AG09309 (cell line): ENCODE data around the gene RBFOX2.

Source experiments
- DNase-seq: peaks from one replicate; pipeline ENCODE4 v3.0.0-alpha.2; 2010; ENCODE audit warnings: low read depth
- H3K4me3 ChIP-seq: 2 replicates; pipeline ENCODE4 v1.5.1; 2011; ENCODE audit warnings: mild to moderate bottlenecking, low read depth, low read length, moderate library complexity; ENCODE audit not compliant: control insufficient read depth
- TF ChIP-seq, protein P1 (sequence below): IDR thresholded peaks from 2 replicates; pipeline ENCODE4 v1.5.1; 2011; ENCODE audit warnings: mild to moderate bottlenecking, low read depth, low read length, inconsistent platforms; ENCODE audit not compliant: insufficient read depth, control insufficient read depth; ENCODE audit errors: missing control alignments

The RBFOX2 gene

DNA sequence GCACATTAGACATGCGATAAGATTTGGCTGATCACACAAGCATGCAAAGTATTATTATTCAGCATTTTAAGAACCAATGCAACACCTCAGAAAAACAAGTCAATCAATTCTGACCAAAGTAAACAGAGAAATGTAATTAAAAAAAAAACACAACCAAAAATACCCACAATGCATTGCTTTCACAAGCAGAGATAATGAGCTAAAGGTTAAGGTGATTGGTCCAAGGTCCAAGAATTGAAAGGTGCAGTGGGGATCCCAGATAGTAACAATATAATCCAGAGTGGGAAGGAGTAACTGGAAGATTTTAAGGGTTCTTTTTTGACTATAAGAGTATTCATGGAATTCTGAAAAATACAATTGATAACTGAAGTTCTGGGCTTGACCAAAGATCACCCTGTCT is 271.9 kb downstream of the RBFOX2 start:
- DNase-seq: no peak
- TF ChIP-seq, protein P1, sequence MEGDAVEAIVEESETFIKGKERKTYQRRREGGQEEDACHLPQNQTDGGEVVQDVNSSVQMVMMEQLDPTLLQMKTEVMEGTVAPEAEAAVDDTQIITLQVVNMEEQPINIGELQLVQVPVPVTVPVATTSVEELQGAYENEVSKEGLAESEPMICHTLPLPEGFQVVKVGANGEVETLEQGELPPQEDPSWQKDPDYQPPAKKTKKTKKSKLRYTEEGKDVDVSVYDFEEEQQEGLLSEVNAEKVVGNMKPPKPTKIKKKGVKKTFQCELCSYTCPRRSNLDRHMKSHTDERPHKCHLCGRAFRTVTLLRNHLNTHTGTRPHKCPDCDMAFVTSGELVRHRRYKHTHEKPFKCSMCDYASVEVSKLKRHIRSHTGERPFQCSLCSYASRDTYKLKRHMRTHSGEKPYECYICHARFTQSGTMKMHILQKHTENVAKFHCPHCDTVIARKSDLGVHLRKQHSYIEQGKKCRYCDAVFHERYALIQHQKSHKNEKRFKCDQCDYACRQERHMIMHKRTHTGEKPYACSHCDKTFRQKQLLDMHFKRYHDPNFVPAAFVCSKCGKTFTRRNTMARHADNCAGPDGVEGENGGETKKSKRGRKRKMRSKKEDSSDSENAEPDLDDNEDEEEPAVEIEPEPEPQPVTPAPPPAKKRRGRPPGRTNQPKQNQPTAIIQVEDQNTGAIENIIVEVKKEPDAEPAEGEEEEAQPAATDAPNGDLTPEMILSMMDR: no peak
- no peak overlapping the region for H3K4me3 ChIP-seq

DNA sequence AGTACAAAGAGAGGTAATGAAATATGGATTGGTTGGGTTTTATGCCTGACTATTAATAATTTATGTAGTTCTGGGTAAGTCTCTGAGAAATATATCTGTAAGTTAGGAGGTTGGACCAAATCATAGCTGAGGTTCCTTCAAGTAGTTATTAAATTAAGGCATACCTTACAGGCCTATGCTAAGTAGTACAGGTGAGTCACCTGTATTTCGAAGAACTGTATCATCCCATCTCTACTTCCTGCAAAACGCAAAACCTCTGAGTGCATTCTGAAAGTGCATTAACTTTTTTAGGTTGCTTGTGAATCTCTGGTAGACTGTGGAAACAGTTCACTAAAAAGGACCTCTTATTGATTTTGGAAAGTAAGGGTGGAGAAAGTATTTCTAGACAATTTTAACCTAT is 273.9 kb downstream of the RBFOX2 start:
- H3K4me3 ChIP-seq: no peak overlapping the region
- TF ChIP-seq, protein P1: no peak
- DNase-seq: no peak

- TF ChIP-seq, protein P1: no peak
- no peak overlapping the region for H3K4me3 ChIP-seq
- DNase-seq: no peak
Observed at GRCh38 chr22:35752863-35753189, 275.8 kb downstream of the RBFOX2 start.

DNA sequence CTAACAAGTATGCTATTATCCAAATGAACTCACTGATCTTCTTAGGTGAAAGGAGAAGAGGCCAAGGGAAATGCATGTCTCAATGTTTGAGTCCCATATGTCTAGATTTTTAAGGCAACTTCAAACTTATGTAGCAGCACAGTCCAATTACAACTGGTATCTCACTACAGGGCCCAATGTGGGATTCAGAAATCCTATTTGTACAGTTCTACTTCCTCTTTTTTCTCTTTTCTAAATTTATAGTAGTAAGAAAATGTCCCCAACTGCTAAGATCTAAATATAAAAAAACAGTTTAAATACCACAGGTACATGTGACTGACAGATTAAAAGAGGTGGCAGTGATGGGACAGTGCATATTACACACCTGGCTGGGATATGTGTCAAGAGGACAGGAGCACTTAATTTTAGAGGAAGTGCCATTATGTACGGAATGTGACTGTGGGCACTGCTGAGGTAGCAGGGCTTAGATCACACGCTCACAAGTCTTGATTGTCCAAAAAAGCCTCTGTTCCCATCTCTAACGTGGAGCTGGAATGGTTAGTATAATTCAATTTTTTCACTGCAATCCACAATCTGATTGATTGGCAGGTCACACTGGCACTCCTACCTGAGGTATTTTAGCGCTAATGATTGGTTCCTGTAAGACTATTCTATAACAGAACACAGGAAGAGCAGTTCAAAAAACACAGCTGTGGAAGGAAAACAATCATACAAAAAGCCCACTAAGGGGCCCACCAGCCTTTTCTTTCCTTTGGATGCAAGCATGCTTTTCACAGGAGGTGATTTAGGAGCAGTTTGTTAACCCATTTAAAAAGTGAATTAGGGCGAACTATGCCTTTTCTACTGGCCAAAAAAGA is 276.4 kb downstream of the RBFOX2 start:
- TF ChIP-seq, protein P1: no peak
- H3K4me3 ChIP-seq: no peak overlapping the region
- no peak for DNase-seq

- DNase-seq: peak; percentile 63
- H3K4me3 ChIP-seq: no peak overlapping the region
- TF ChIP-seq, protein P1: no peak
Observed at GRCh38 chr22:35749808-35750207, 278.8 kb downstream of the RBFOX2 start.

- TF ChIP-seq, protein P1: no peak
- H3K4me3 ChIP-seq: no peak overlapping the region
- no peak for DNase-seq
Observed at GRCh38 chr22:35746946-35747703, 281.5 kb downstream of the RBFOX2 start.
